Measurements from ENCODE around the gene GRM8.

The GRM8 gene

DNA sequence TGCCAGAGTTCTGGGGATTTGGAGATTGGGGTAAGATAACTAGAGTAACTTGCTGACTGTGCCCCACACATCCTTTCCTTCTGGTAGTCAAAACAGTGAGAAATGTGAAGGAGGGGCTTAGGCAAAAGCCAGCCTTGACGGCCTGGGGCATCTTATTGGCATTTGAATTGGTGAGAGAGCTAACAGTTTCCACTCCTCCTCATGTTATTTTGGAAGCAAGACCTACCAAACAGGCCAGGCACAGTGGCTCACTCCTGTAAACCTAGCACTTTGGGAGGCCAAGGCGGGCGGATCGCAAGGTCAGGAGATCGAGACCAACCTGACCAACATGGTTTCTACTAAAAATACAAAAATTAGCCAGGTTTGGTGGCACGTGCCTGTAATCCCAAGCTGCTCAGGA lies 596.6 kb downstream of the GRM8 start:
- no peak for FAIRE-seq

GRCh38 chr7:126637538-126637937 lies 615.2 kb downstream of the GRM8 start:
- FAIRE-seq, result no peak

DNA sequence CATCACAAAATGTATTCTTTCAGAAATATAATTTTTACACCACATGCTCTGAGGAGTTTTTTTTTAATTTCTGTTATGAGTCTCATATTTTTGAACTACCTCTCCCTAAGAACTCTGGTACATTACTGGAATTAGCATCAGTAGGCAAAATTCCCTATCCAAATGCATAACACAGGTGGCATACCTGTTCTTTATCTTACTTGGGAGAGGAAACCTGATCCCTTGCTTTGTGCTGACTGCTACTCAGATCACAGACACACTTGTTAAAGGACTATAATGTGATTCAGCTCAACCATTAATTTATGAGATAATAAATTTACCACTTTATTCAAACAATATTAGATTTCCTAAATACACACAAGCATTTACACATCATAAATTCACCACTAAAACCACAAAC lies 617.2 kb downstream of the GRM8 start:
- no peak for FAIRE-seq

- FAIRE-seq, result no peak
These were observed 644.4 kb downstream of the GRM8 start for GRCh38 chr7:126608339-126608776.

DNA sequence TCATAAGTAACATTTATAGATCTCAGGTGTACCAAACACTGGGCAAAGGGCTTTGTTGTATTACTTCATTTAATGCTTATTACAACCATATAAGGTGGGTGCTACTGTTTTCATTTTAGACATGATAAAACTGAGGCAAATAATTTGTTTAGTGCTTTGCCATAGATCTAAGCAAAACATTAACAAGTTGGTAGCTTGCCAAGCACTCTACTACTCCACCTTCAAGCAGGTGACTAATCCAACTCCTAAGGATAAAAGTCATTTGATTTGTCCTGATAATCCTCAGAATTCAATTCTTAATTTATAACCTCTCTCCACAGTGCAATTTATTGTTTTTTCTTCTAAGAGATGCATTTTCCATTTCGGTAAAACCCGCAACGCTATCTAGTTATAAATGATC lies 646.4 kb downstream of the GRM8 start:
- FAIRE-seq, result no peak

DNA sequence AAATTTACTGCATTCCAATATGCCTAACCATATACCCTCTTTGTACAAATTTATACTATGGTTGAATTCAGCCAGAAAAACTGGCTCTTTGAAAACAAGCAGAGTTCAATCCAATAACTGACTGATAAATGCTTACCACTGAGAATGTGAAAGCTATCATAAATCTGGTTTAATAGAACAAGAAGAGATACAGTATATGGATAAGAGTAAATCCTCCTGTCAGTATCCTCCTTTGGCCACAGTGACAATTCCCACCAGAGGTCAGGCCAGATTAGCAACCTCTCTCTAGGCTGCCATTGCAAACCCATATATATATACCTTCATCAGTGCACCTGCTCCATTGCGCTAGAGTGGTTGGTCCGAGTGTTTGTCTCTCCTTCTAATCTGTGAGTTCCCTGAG lies 647.2 kb downstream of the GRM8 start:
- no peak for FAIRE-seq

- no peak for FAIRE-seq
These were observed 647.7 kb downstream of the GRM8 start for GRCh38 chr7:126605056-126605455.

DNA sequence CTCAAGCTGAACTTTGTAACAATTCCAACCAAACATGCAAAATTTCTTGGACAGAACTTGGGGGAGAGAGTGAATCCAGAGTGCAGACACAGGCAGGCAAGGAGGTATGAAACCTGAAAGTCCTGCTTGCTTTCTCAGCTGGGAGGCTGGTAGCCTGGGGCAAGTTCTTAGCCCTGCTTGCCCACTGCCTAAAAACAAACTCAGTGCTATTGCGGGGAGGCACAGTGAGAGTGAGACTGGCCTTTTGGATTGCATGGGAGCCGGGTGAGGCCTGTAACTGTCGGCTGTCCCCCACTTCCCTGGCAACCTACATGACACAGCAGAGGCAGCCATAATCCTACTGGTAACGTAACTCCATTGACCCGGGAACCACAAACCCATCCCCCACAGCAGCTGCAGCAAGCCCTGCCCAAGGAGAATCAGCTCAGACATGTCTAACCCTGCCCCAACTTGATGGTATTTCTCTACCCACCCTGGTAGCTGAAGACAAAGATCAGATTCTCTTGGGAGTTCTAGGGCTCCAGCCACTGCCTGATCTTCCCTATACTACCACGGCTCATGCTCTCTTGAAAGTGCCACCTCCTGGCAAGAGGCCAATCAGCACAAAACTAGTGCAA lies 663.6 kb downstream of the GRM8 start:
- no peak for FAIRE-seq

DNA sequence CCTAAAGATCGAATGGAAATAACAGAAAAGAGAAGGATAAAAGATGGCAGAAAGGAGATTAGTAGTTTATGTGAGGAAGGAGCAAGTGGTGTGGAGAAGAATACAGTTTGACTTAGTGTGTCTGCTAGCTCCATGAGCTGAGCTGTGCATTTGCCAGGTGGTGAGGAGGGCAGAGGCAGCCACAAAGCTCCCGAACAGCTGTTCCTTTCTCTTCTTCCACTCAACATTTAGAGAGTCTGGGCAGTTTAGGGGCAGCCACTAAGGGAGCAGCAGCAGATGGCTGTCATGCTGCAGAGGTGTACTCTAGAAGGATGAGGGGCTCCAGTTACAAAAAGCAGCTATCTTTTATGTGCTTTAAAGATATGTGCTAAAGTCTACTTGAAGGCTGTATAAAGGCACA lies 674.4 kb downstream of the GRM8 start:
- FAIRE-seq, result no peak

- no peak for FAIRE-seq
These were observed 678.2 kb downstream of the GRM8 start for GRCh38 chr7:126574276-126575250.

DNA sequence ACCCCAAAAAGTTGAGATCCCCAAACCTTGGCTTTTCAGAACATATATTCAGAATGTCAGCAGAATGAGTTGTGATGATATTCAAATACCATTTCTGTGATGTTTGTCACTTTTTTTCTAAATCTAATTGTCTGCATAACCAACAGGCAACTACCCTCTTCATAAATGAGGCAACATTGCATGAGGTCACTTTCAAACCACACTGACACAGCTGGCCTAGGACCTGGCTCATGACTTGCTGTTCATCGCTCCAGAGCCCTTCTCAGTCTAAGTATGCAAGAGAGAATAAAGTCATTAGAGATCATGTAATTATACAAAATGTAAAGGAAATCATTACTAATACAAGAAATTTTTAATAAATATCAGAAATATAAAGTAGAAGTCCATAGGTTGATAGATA lies 681.9 kb downstream of the GRM8 start:
- no peak for FAIRE-seq

DNA sequence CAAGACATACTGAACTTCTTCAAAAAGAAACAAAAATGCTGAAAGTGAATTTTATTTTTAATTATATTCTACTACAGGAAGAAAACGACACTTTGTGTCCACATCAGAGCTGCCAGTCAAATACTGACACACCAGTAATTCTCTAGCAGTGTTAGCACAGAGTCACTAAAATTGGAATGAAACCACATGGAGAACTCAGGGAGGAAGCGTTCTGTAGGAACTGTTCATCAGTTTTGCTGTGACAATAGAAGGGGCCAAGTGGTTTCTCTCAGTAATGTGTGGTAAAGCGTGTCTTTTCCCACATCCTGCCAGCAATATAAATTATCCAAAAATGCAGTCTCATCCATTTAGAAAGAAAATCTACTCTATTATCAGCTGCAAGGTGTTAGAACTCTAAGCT lies 683.3 kb downstream of the GRM8 start:
- no peak for FAIRE-seq

DNA sequence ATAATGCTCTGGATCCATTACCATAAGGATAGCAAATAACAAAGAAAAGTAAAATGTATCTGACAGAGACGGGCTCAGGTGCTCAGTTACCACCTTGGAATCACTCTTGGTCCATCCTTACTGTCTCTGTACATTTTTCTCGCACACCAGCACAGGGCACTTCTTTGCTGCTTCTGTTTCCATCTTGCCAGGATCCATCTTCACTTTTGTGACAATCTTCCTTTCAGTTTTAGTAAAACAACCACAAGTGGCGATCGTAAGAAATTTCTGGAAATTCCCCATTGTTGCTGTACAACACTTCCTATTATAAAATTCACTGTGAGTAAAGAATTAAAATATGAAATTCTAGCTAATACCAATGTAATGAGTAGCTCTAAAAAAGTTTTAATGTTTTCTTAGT lies 695.5 kb downstream of the GRM8 start:
- FAIRE-seq, result no peak

DNA sequence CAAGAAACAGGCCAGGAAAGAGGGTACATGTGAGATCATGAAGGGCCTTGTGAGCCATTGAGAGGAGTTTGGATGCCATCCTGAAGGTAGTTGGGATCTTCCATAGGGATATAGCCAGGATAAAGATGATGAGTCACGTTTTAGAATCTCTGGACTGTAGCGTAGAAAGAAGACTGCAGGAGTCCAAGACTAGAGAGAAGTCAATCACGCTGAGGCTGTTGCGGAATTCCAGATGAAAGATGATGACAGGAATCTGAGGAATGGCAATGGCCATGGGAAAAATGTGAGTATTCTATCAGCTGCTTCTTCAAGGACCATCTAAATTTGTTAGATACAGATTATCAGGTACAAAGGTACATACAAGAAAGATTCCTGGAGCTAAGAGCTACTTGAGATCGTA lies 711.3 kb downstream of the GRM8 start:
- FAIRE-seq, result no peak

- FAIRE-seq, result no peak
These were observed 717.6 kb downstream of the GRM8 start for GRCh38 chr7:126535176-126535575.

- no peak for FAIRE-seq
These were observed 719.0 kb downstream of the GRM8 start for GRCh38 chr7:126533715-126534114.

- FAIRE-seq, result no peak
These were observed 722.9 kb downstream of the GRM8 start for GRCh38 chr7:126529833-126530232.

DNA sequence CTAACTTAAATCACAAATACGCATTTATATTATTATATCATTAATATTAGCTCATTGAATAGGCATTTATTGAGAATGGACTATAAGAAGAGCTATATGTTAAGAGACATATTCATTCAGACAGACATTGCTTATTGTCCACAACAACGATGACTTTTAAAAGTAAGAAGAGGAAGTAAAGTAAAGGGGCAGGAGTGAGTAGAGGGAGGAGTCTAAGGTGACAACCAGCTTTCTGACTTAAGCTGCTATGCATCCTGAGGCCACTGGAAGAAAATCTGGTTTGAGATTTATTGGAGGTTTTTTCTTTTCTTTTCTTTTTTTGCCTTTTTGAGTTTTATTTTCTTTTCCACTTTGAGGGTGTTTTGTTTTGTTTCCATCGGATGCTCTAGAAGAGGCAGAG lies 723.5 kb downstream of the GRM8 start:
- no peak for FAIRE-seq

- FAIRE-seq, result no peak
These were observed 726.8 kb downstream of the GRM8 start for GRCh38 chr7:126525906-126526305.

DNA sequence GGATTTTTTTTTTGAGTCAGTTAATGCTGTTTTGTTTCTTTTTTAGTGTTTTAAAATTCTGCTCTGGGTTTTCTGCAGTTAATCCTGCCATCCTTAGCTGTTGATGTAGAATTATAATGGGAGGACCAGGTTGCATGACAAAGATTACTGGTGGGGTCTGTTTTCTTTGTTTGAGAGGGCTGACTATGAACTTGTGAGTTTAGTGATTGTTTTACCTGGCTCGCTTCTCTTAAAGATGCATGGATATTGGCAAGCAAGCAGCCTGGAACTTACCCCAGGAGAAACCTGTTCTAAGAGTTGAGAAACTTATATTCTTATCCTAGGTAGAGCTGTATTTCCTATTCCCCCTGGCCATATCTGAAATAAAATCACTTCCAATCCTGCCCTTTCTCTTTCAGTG lies 727.8 kb downstream of the GRM8 start:
- no peak for FAIRE-seq

GRCh38 chr7:126511046-126511445 lies 741.7 kb downstream of the GRM8 start:
- FAIRE-seq, result no peak

DNA sequence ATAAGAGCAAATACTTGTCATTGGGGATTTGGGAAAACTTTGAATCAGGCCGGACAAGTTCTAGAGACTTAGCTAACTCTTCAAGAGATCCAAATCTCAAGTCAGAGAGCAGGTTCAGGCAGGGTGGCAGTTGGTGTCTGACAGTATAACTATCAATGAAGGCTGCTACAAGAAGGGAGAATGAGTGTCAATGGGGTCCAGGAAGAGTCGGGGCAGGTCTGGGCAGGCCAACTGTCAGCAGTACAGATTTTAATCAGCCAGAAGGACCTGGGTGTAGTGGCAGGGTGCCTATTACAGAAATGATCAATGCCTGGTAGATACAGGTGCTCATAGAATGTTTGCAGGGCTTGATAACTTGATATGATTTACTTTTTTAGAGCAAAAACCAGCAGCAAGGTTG lies 751.1 kb downstream of the GRM8 start:
- no peak for FAIRE-seq

GRCh38 chr7:126499481-126499880 lies 753.3 kb downstream of the GRM8 start:
- no peak for FAIRE-seq

DNA sequence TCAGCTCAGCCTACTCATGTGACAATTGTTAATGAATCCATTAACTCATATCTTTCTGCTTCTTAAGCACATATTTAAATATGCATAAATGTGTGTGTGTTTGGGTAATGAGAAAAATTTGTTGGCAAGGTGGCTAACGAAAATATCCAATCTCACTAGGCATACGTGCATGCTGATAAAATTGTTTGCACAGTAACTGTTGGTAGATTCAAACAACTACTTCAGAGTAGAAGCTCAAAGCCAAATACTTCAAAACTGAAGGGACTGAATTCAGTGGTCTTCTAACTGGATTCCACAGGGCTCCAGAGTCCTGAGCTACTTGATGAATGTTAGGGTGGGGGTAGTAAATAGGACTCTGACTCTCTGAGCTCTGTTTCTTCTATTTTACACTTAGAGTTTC lies 757.0 kb downstream of the GRM8 start:
- FAIRE-seq, result no peak
